Panc1 (cell line): ENCODE results near the gene TEX261. TPM values are rescaled to one million over a fixed set of nuclear protein-coding genes. Genes with fewer than 3 reads are reported as not detected.

Experiments
- ATAC-seq: fragments of 200-7000 bp; cut with Tn5 transposase; 2 replicates; pipeline ENCODE4 v1.9.1; 2020; ENCODE audit warnings: mild to moderate bottlenecking, moderate library complexity
- BruUV-seq: library from RNA; stranded (reverse); fragments of 400-500 nt; replicated peaks from 2 replicates; lab custom pipeline; 2021; lab: Mats Ljungman, UMichigan
- CTCF ChIA-PET: fragments of 300-600 bp; sonication (Branson Sonifier 250); formaldehyde crosslinking; loops from one replicate; lab custom pipeline; 2022; ENCODE audit warnings: antibody characterized with exemption; lab: Charles Lee
- POLR2A ChIA-PET: fragments of 300-600 bp; sonication (Branson Sonifier 250); formaldehyde crosslinking; loops from one replicate; lab custom pipeline; 2022; ENCODE audit warnings: antibody characterized with exemption; lab: Charles Lee
- DNase-seq: peaks from one replicate; pipeline ENCODE4 v3.0.0-alpha.2; 2010; ENCODE audit warnings: low read depth, low spot score
- H3K27ac ChIP-seq: 2 replicates; pipeline ENCODE4 v1.5.1; 2011; ENCODE audit warnings: mild to moderate bottlenecking, low read length, inconsistent platforms
- H3K27me3 ChIP-seq: fragments of 200-500 bp; sonication (Bioruptor generic); 2 replicates; pipeline ENCODE4 v1.6.0; 2014; ENCODE audit warnings: low read length, inconsistent platforms; ENCODE audit not compliant: control insufficient read depth, insufficient read depth
- H3K36me3 ChIP-seq: fragments of 200-500 bp; sonication (Bioruptor generic); 2 replicates; pipeline ENCODE4 v1.5.1; 2014; ENCODE audit warnings: inconsistent platforms, mild to moderate bottlenecking, low read length, moderate library complexity; ENCODE audit not compliant: control insufficient read depth, insufficient read depth
- H3K4me1 ChIP-seq: 2 replicates; pipeline ENCODE4 v1.5.1; 2011; ENCODE audit warnings: inconsistent platforms, mild to moderate bottlenecking, low read length, moderate library complexity; ENCODE audit not compliant: control insufficient read depth, insufficient read depth
- H3K4me3 ChIP-seq, 2 experiments: 2 replicates each; pipeline ENCODE4 v1.5.1; 2011 to 2012; ENCODE audit warnings: low read depth in 2 of 2, low read length in 2 of 2, mild to moderate bottlenecking in 2 of 2, inconsistent platforms in 1 of 2, moderate library complexity in 1 of 2
- H3K9me3 ChIP-seq: fragments of 200-500 bp; sonication (Bioruptor generic); 2 replicates; pipeline ENCODE4 v1.5.1; 2014; ENCODE audit warnings: low read depth, mild to moderate bottlenecking, inconsistent platforms, low read length, moderate library complexity; ENCODE audit not compliant: control insufficient read depth, insufficient read depth
- CTCF ChIP-seq: fragments of 450-650 bp; IDR thresholded peaks from 2 replicates; pipeline ENCODE4 v1.5.1; 2017; ENCODE audit warnings: mild to moderate bottlenecking
- POLR2AphosphoS5 ChIP-seq: IDR thresholded peaks from 2 replicates; pipeline ENCODE4 v1.6.1; 2012; ENCODE audit warnings: mild to moderate bottlenecking, low read depth, low read length, moderate library complexity
- SIN3A ChIP-seq: IDR thresholded peaks from 2 replicates; pipeline ENCODE4 v1.6.1; 2012; ENCODE audit warnings: low read depth, mild to moderate bottlenecking, low read length, moderate library complexity, borderline replicate concordance; ENCODE audit not compliant: insufficient read depth
- TCF7L2 ChIP-seq: IDR thresholded peaks from 2 replicates; pipeline ENCODE4 v1.6.1; 2011; ENCODE audit warnings: mild to moderate bottlenecking, low read depth, low read length, inconsistent platforms
- in situ Hi-C: cut with HindIII; loops from 2 replicates; pipeline ENCODE4 v1.10.0; 2016; ENCODE audit warnings: low sequenced_read_pairs, low pct_unique_long_range_greater_than_20kb
- intact Hi-C: fragments of 100-400 bp; cut with micrococcal nuclease; formaldehyde crosslinking; loops from one replicate; pipeline ENCODE4 v1.10.0; 2022; ENCODE audit not compliant: unreplicated experiment
- total RNA-seq: library from RNA; stranded (reverse); gene quantifications from one replicate; pipeline ENCODE4 v1.2.1, GENCODE V29; 2021; ENCODE audit not compliant: unreplicated experiment
- TF ChIP-seq, protein P1 (sequence below), 2 experiments: IDR thresholded peaks; 2 replicates each; pipeline ENCODE4 v1.6.1; 2011 to 2012; ENCODE audit warnings: low read depth in 2 of 2, control low read depth in 1 of 2, low read length in 1 of 2, mild to moderate bottlenecking in 1 of 2, moderate library complexity in 1 of 2; ENCODE audit not compliant: insufficient read depth in 1 of 2

The TEX261 gene
- total RNA-seq, 1 experiment from 2014 or later = 64.9 TPM

DNA sequence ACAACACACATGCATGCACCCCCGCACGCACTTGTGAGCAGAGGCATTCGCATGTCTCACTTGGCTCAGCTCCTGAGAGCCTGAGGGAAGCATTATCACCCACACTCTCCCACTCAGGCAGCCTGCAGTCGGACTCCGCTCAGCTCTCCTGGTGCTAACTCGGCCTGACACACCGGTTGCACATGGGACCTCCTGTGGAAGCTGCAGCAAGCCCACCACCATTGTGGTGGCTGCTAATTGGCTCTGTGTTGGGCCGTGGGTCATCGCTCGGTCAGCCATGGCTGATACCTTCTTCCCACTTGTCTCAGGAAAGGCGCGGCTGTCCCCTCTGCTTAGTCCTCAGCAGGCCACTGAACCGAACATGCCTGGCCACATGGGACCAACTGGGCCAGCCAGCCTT is 13.7 kb upstream of the TEX261 start:
- CTCF ChIA-PET = no interaction called here
- in situ Hi-C loops = no loop called here
- no peaks in the 10 kb centered on the region for H3K4me1 ChIP-seq
- H3K9me3 ChIP-seq = no peaks in the 10 kb centered on the region
- intact Hi-C loops = no loop called here
- H3K36me3 ChIP-seq = no peaks in the 10 kb centered on the region
- POLR2A ChIA-PET = no interaction called here
- H3K27ac ChIP-seq = no peak overlapping the region
- H3K4me3 ChIP-seq = no peak overlapping the region
- ATAC-seq = no peak
- H3K27me3 ChIP-seq = peaks cover 8% of the 10 kb centered on the region
- DNase-seq = no peak
- no TSS peak for BruUV-seq
- TF ChIP-seq, protein P1, sequence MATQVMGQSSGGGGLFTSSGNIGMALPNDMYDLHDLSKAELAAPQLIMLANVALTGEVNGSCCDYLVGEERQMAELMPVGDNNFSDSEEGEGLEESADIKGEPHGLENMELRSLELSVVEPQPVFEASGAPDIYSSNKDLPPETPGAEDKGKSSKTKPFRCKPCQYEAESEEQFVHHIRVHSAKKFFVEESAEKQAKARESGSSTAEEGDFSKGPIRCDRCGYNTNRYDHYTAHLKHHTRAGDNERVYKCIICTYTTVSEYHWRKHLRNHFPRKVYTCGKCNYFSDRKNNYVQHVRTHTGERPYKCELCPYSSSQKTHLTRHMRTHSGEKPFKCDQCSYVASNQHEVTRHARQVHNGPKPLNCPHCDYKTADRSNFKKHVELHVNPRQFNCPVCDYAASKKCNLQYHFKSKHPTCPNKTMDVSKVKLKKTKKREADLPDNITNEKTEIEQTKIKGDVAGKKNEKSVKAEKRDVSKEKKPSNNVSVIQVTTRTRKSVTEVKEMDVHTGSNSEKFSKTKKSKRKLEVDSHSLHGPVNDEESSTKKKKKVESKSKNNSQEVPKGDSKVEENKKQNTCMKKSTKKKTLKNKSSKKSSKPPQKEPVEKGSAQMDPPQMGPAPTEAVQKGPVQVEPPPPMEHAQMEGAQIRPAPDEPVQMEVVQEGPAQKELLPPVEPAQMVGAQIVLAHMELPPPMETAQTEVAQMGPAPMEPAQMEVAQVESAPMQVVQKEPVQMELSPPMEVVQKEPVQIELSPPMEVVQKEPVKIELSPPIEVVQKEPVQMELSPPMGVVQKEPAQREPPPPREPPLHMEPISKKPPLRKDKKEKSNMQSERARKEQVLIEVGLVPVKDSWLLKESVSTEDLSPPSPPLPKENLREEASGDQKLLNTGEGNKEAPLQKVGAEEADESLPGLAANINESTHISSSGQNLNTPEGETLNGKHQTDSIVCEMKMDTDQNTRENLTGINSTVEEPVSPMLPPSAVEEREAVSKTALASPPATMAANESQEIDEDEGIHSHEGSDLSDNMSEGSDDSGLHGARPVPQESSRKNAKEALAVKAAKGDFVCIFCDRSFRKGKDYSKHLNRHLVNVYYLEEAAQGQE (IDR thresholded peaks at IDR 0.05; ENCODE audit: insufficient read depth in 1 of 2, low read depth in 2 of 2, low read length in 1 of 2) = no peak
- TF ChIP-seq SIN3A (no peak), TCF7L2 (no peak), CTCF (no peak), POLR2AphosphoS5 (no peak)

DNA sequence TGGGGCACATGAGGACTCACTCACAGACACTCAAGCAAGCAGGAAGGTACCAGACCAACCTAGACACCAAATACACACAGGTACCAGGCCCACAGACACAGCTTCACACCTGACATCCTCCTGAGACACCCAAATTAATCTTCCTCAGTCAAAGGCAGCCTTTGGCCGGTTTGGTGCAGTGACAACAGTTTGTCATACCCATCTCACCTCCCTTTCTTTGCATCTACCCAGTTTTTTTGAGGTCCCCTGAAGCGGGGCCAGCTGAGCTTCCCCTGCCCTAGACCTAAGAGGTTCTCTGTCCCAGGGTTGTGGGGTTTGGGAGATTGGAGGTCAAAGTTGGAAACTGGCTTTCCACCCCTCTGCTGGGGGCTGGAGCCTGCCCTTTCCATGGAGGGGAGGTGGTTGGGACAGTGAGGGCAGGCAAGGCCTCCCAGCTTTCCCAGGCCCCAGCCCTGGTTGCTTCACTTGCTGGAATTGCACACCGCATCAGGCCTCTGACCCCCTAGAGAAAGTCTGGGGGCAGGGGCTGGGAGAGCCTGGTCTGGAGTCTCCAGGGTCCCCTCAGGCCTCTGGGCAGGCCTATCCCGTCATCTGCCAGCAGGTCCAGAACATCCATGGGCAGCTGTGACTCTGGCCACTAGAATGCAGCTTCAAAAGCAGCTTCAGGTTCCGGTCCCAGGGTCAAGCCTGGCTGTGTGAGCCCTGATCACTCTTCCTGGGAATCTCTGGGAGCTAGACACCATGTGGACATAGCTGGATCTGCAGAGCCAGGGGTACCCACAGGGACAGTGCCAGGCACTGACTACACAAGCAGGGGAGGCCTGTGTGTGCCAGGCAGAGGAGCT is 12.5 kb upstream of the TEX261 start:
- Histone ChIP-seq H3K36me3 (no peaks in the 10 kb centered on the region), H3K4me1 (no peaks in the 10 kb centered on the region), H3K27ac (no peak overlapping the region), H3K27me3 (no peaks in the 10 kb centered on the region), H3K4me3 (no peak overlapping the region), H3K9me3 (no peaks in the 10 kb centered on the region)
- DNase-seq (no peak), ATAC-seq (peak; percentile 84)
- no TSS peak for BruUV-seq
- intact Hi-C loops = no loop called here
- CTCF ChIA-PET = interaction anchor here (0.5 kb wide), 1 partner anchor 91 kb away, joined by 7 read pairs; no protein-coding TSS in a partner anchor
- TF ChIP-seq, protein P1 (IDR thresholded peaks at IDR 0.05; ENCODE audit: insufficient read depth in 1 of 2, low read depth in 2 of 2, low read length in 1 of 2) = no peak
- TF ChIP-seq TCF7L2 (no peak), CTCF (no peak), POLR2AphosphoS5 (no peak), SIN3A (no peak)
- in situ Hi-C loops = no loop called here
- POLR2A ChIA-PET = no interaction called here
